GM21786 (cell line): ENCODE measurements around the gene HOXB9.

Experiments used
- ATAC-seq: cut with Tn5 transposase; IDR thresholded peaks from one replicate; pipeline ENCODE4 v1.9.1; 2021; ENCODE audit not compliant: unreplicated experiment

The HOXB9 gene

GRCh38 chr17:48611681-48612455 lies 14.3 kb downstream of the HOXB9 start:
- no peak for ATAC-seq

GRCh38 chr17:48611213-48611612 lies 14.9 kb downstream of the HOXB9 start:
- no peak for ATAC-seq

- no peak for ATAC-seq
Observed at GRCh38 chr17:48610282-48611211, 15.6 kb downstream of the HOXB9 start, which contains the start of gene HOXB7. HOXB7 (minus strand) TSS chr17:48611017; CDS start chr17:48610918, 99 bp downstream.

- no peak for ATAC-seq
Observed at GRCh38 chr17:48609759-48610281, 16.3 kb downstream of the HOXB9 start.

- ATAC-seq, result no peak
Observed at GRCh38 chr17:48609033-48609432, 17.1 kb downstream of the HOXB9 start.

GRCh38 chr17:48608494-48608834 lies 17.7 kb downstream of the HOXB9 start:
- no peak for ATAC-seq

GRCh38 chr17:48606892-48607614 lies 19.1 kb downstream of the HOXB9 start:
- no peak for ATAC-seq

- ATAC-seq, result no peak
Observed at GRCh38 chr17:48605991-48606891, 19.9 kb downstream of the HOXB9 start.

- ATAC-seq, result no peak
Observed at GRCh38 chr17:48605409-48605919, 20.7 kb downstream of the HOXB9 start.

- no peak for ATAC-seq
Observed at GRCh38 chr17:48604770-48605329, 21.3 kb downstream of the HOXB9 start, which contains the start of gene HOXB6. HOXB6 (minus strand) TSS chr17:48604986; CDS start chr17:48598150, 6,836 bp downstream.

GRCh38 chr17:48603959-48604769 lies 22.0 kb downstream of the HOXB9 start:
- no peak for ATAC-seq

GRCh38 chr17:48601539-48602425 lies 24.4 kb downstream of the HOXB9 start:
- no peak for ATAC-seq

- no peak for ATAC-seq
Observed at GRCh38 chr17:48601207-48601538, 25.0 kb downstream of the HOXB9 start.

GRCh38 chr17:48600244-48601098 lies 25.7 kb downstream of the HOXB9 start:
- no peak for ATAC-seq

- no peak for ATAC-seq
Observed at GRCh38 chr17:48599354-48599753, 26.8 kb downstream of the HOXB9 start.

GRCh38 chr17:48598736-48599135 lies 27.4 kb downstream of the HOXB9 start:
- ATAC-seq, result no peak
